Mesenchymal stem cell (in vitro differentiated cells and primary cell): ENCODE data around the gene SHISA8.
A peak's percentile ranks its signal among the peaks of the same experiment; 100 is the strongest.

ENCODE experiments used
- DNase-seq: peaks from one replicate; pipeline ENCODE4 v3.0.0-alpha.2; 2013
- H2AFZ ChIP-seq: one replicate; pipeline ENCODE4 v1.6.1; 2013; ENCODE audit warnings: low read depth, mild to moderate bottlenecking, control low read depth, inconsistent platforms, low read length, moderate library complexity
- H2AK5ac ChIP-seq: 2 replicates; pipeline ENCODE4 v1.6.1; 2013; ENCODE audit warnings: low read length, moderate library complexity, mild to moderate bottlenecking, inconsistent platforms; ENCODE audit not compliant: severe bottlenecking
- H2BK120ac ChIP-seq: one replicate; pipeline ENCODE4 v1.6.1; 2013; ENCODE audit warnings: low read depth, mild to moderate bottlenecking, inconsistent platforms, low read length, moderate library complexity
- H2BK12ac ChIP-seq, 2 experiments: one replicate each; pipeline ENCODE4 v1.6.1; 2013; ENCODE audit warnings: inconsistent platforms in 2 of 2, low read length in 2 of 2, mild to moderate bottlenecking in 2 of 2, moderate library complexity in 2 of 2, control low read depth in 1 of 2
- H2BK15ac ChIP-seq: one replicate; pipeline ENCODE4 v1.6.1; 2013; ENCODE audit warnings: mild to moderate bottlenecking, low read depth, inconsistent platforms; ENCODE audit not compliant: poor library complexity, severe bottlenecking
- H2BK5ac ChIP-seq: 2 replicates; pipeline ENCODE4 v1.6.1; 2013; ENCODE audit warnings: low read depth, mild to moderate bottlenecking, low read length, control low read depth, inconsistent platforms; ENCODE audit not compliant: poor library complexity, severe bottlenecking
- H3K14ac ChIP-seq, 2 experiments: one replicate each; pipeline ENCODE4 v1.6.1; 2013; ENCODE audit warnings: inconsistent platforms in 2 of 2, low read length in 2 of 2, control low read depth in 1 of 2, mild to moderate bottlenecking in 1 of 2, moderate library complexity in 1 of 2
- H3K18ac ChIP-seq, 2 experiments: one replicate each; pipeline ENCODE4 v1.6.1; 2013; ENCODE audit warnings: inconsistent platforms in 2 of 2, low read length in 2 of 2, control low read depth in 1 of 2, low read depth in 1 of 2, mild to moderate bottlenecking in 1 of 2
- H3K23ac ChIP-seq, 2 experiments: one replicate each; pipeline ENCODE4 v1.6.1; 2013; ENCODE audit warnings: inconsistent platforms in 2 of 2, low read length in 2 of 2, mild to moderate bottlenecking in 2 of 2, moderate library complexity in 2 of 2, control low read depth in 1 of 2
- H3K27ac ChIP-seq: 2 replicates; pipeline ENCODE4 v1.5.1; 2013; ENCODE audit warnings: mild to moderate bottlenecking, moderate library complexity, low read length, control low read depth, inconsistent platforms; ENCODE audit not compliant: poor library complexity, severe bottlenecking
- H3K27me3 ChIP-seq, 2 experiments: 2 replicates each; pipeline versions ENCODE4 v1.6.1 to v1.7.0; 2013; ENCODE audit warnings: low read length in 2 of 2, mild to moderate bottlenecking in 2 of 2, moderate library complexity in 2 of 2, control low read depth in 1 of 2, inconsistent platforms in 1 of 2; ENCODE audit not compliant: control insufficient read depth in 1 of 2, insufficient read depth in 1 of 2
- H3K36me3 ChIP-seq, 2 experiments: 2 replicates each; pipeline versions ENCODE4 v1.6.1 to v1.7.0; 2013; ENCODE audit warnings: low read length in 2 of 2, control low read depth in 1 of 2, inconsistent platforms in 1 of 2, low read depth in 1 of 2, mild to moderate bottlenecking in 1 of 2; ENCODE audit not compliant: insufficient read depth in 2 of 2, control insufficient read depth in 1 of 2
- H3K4ac ChIP-seq, 2 experiments: one replicate each; pipeline ENCODE4 v1.6.1; 2013; ENCODE audit warnings: inconsistent platforms in 2 of 2, low read length in 2 of 2, mild to moderate bottlenecking in 2 of 2, moderate library complexity in 2 of 2, control low read depth in 1 of 2, low read depth in 1 of 2
- H3K4me1 ChIP-seq: 2 replicates; pipeline ENCODE4 v1.6.1; 2013; ENCODE audit warnings: low read depth, low read length, control low read depth; ENCODE audit not compliant: control insufficient read depth, insufficient read depth
- H3K4me2 ChIP-seq: 2 replicates; pipeline ENCODE4 v1.6.1; 2013; ENCODE audit warnings: low read length, mild to moderate bottlenecking, inconsistent platforms; ENCODE audit not compliant: poor library complexity, severe bottlenecking
- H3K4me3 ChIP-seq, 2 experiments: 2 replicates each; pipeline versions ENCODE4 v1.5.1 to v1.7.0; 2013; ENCODE audit warnings: low read length in 2 of 2, mild to moderate bottlenecking in 2 of 2, control low read depth in 1 of 2, low read depth in 1 of 2; ENCODE audit not compliant: insufficient read depth in 1 of 2
- H3K79me1 ChIP-seq: replicated peaks from 2 replicates; pipeline ENCODE4 v1.6.1; 2013; ENCODE audit warnings: mild to moderate bottlenecking, control low read depth, low read length, inconsistent platforms; ENCODE audit not compliant: poor library complexity, severe bottlenecking
- H3K9ac ChIP-seq: 2 replicates; pipeline ENCODE4 v1.7.0; 2013; ENCODE audit warnings: mild to moderate bottlenecking, low read length, moderate library complexity
- H3K9me3 ChIP-seq: 2 replicates; pipeline ENCODE4 v1.7.0; 2013; ENCODE audit warnings: mild to moderate bottlenecking, low read length; ENCODE audit not compliant: control insufficient read depth
- H4K8ac ChIP-seq: one replicate; pipeline ENCODE4 v1.6.1; 2013; ENCODE audit warnings: inconsistent platforms, mild to moderate bottlenecking, low read length, moderate library complexity
- H4K91ac ChIP-seq: one replicate; pipeline ENCODE4 v1.6.1; 2013; ENCODE audit warnings: mild to moderate bottlenecking, low read length, inconsistent platforms
- WGBS: methylation state at CpG from one replicate; pipeline ENCODE4 v1.1.7; 2013; ENCODE audit warnings: mixed read lengths; 5-methylcytosine and 5-hydroxymethylcytosine counted together

The SHISA8 gene

DNA sequence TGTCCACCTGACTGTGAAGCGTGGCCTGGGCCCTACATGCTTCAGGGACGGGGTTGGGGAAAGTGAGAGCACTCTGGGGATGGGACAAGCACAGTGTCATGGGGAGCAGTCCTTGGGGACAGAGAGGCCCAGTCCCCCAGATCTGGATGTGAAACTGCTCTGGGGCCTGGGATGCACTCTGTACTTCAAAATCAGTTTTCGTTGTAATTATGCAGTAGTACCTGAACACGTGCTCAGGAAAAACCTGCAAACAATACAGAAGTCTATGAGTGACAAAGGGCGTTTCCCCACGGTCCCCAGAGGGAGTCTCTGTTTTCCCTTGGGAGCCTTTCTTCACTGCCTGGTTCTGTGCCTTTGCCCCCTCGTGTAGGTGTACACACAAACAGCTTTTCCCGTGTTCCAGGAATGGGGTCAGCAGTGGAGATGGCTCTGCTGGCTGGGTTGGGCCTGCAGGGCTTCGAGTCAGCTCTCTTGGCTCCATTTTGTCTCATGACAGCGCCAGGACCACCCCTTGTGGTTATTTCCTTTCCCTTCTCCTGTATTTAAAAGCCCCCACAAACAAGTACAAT is 16.9 kb upstream of the SHISA8 start:
- H3K27ac ChIP-seq: no peak overlapping the region
- H3K36me3 ChIP-seq: no peaks in the 10 kb centered on the region
- H2AK5ac ChIP-seq: no peak overlapping the region
- no peak overlapping the region for H3K9ac ChIP-seq
- no peak overlapping the region for H2BK15ac ChIP-seq
- H2BK5ac ChIP-seq: no peak overlapping the region
- no peak overlapping the region for H4K91ac ChIP-seq
- H3K9me3 ChIP-seq: no peaks in the 10 kb centered on the region
- H3K23ac ChIP-seq: no peak overlapping the region
- no peaks in the 10 kb centered on the region for H3K4me1 ChIP-seq
- H2AFZ ChIP-seq: no peak overlapping the region
- no peak overlapping the region for H2BK120ac ChIP-seq
- H3K14ac ChIP-seq: no peak overlapping the region
- no peak overlapping the region for H3K18ac ChIP-seq
- no peak overlapping the region for H2BK12ac ChIP-seq
- H3K79me1 ChIP-seq: no peaks in the 10 kb centered on the region
- H3K4me3 ChIP-seq: no peak overlapping the region
- H3K4me2 ChIP-seq: no peak overlapping the region
- peaks cover 0 to 13% of the 10 kb centered on the region in 2 experiments for H3K27me3 ChIP-seq
- no peak overlapping the region for H3K4ac ChIP-seq
- DNase-seq: no peak
- WGBS: 88% methylated on average over 10 of the region's 10 CpGs
- H4K8ac ChIP-seq: no peak overlapping the region

DNA sequence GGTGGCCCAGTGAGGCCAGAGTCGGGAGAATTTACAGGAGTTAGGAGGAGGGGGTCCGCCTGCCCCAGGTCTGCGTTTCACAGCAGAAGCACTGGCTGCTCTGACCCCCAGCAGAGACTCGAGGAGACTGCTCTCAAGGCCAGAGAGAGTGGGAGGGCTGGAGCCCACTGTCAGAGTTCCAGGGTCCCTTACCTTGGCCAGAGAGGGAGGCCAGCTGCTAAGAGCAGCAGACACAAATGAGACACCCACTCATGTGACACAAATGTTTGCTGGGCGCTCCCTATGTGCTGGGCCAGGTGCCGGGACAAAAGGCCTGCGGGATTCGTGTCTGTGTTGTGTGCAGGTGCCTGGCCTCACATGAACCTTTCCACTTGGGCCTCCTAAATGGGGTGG is 14.5 kb upstream of the SHISA8 start:
- 82% methylated on average over 8 of the region's 8 CpGs for WGBS
- peaks cover 12% of the 10 kb centered on the region for H3K4me1 ChIP-seq
- no peak for DNase-seq

DNA sequence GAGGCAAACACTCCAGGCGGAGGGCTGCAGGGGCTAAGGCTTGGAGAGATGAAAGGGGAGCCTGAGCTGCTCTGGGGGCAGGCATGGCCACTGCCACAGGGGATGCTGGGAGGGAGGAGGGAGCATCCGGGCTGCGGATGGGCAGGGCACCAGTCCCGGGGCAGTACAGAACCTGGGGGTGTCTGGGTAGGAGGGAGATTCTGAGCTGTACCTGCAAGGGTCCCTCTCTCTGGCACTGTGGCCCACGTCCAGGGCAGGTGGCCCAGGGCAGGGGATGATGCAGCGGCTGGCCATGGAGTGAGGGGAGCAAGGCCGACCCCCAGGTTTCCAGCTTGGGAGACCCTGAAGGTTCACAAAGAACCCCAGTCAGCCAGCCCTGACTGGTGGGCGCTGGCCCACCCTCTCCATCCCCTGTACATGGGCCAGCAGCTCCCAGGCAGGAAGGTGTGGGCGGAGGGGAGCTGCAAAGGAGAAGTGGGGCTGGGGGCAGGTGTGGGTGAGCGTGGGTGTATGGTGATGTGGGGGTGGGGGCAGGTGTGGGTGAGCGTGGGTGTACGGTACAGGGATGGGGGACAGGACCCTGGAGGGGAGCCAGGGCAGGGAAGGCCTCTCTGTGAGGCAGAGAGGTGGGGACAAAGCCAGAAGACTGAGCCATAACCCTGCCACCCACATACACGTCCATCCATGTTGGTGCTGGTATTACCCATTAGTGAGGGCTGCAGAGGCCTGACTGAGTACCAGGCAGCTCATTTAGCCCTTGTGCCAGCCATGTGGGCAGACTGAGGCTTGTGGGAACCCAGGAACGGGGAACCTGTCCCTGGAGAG is 13.9 kb upstream of the SHISA8 start:
- H3K9ac ChIP-seq: no peak overlapping the region
- H3K4me1 ChIP-seq: peaks cover 12% of the 10 kb centered on the region
- no peak for DNase-seq
- no peak overlapping the region for H3K4me2 ChIP-seq
- H2BK5ac ChIP-seq: no peak overlapping the region
- H3K36me3 ChIP-seq: no peaks in the 10 kb centered on the region
- no peak overlapping the region for H4K91ac ChIP-seq
- H2BK12ac ChIP-seq: no peak overlapping the region
- H3K4me3 ChIP-seq: no peak overlapping the region
- no peak overlapping the region for H3K4ac ChIP-seq
- H2AK5ac ChIP-seq: no peak overlapping the region
- no peak overlapping the region for H3K18ac ChIP-seq
- WGBS: 81% methylated on average over 13 of the region's 14 CpGs
- no peaks in the 10 kb centered on the region for H3K79me1 ChIP-seq
- H3K27ac ChIP-seq: no peak overlapping the region
- H4K8ac ChIP-seq: no peak overlapping the region
- H2BK120ac ChIP-seq: no peak overlapping the region
- peaks cover 12 to 29% of the 10 kb centered on the region in 2 experiments for H3K27me3 ChIP-seq
- no peak overlapping the region for H3K14ac ChIP-seq
- no peaks in the 10 kb centered on the region for H3K9me3 ChIP-seq
- H2BK15ac ChIP-seq: no peak overlapping the region
- H3K23ac ChIP-seq: no peak overlapping the region
- no peak overlapping the region for H2AFZ ChIP-seq

More for the DNA sequence above, 14.5 kb upstream of the SHISA8 start:
- Histone ChIP-seq H2BK15ac (no peak overlapping the region), H4K8ac (no peak overlapping the region), H3K79me1 (no peaks in the 10 kb centered on the region), H3K27me3 (peaks cover 12 to 29% of the 10 kb centered on the region in 2 experiments), H3K4me2 (no peak overlapping the region), H2AK5ac (no peak overlapping the region), H3K4me3 (no peak overlapping the region), H3K18ac (no peak overlapping the region), H4K91ac (no peak overlapping the region), H3K27ac (no peak overlapping the region), H2BK12ac (no peak overlapping the region), H3K36me3 (no peaks in the 10 kb centered on the region), H3K4ac (no peak overlapping the region), H3K14ac (peak overlapping the region in 1 of 2 experiments; percentile 26), H2BK5ac (no peak overlapping the region), H2AFZ (no peak overlapping the region), H3K23ac (no peak overlapping the region), H3K9me3 (no peaks in the 10 kb centered on the region), H3K9ac (no peak overlapping the region), H2BK120ac (no peak overlapping the region)

DNA sequence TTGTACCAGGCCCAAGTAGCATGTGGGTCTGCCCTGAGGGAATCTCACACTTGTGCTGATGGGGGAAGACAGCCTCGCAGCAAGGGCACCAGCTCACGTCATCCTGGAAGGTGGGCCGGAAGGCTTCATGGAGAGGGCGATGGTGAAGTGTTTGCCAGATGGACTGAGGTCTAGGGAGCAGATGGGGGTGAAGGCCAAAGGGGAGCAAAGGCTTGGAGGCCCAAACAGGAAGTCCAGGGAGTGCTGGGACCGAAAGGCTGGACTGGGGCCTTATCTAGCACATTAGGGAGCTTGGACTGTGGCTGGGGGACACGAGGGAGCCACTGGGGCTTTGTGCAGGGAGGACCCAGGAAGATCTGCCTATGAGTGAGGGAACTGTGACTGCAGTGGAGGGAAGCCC is 12.9 kb upstream of the SHISA8 start:
- Histone ChIP-seq H2AFZ (no peak overlapping the region), H2BK120ac (no peak overlapping the region), H3K23ac (no peak overlapping the region), H3K36me3 (no peaks in the 10 kb centered on the region), H3K18ac (no peak overlapping the region), H4K8ac (no peak overlapping the region), H2BK12ac (no peak overlapping the region), H3K27me3 (peaks cover 12 to 35% of the 10 kb centered on the region in 2 experiments), H3K4me2 (no peak overlapping the region), H3K4me1 (peaks cover 12% of the 10 kb centered on the region), H3K27ac (no peak overlapping the region), H2AK5ac (no peak overlapping the region), H3K4me3 (no peak overlapping the region), H2BK5ac (no peak overlapping the region), H3K14ac (no peak overlapping the region), H3K9ac (no peak overlapping the region), H3K9me3 (no peaks in the 10 kb centered on the region), H3K4ac (no peak overlapping the region), H2BK15ac (no peak overlapping the region), H4K91ac (no peak overlapping the region), H3K79me1 (no peaks in the 10 kb centered on the region)
- no peak for DNase-seq
- 66% methylated on average over 6 of the region's 6 CpGs for WGBS
